HG02798 (cell line): ENCODE results near the gene QSOX1.
"Not testable (repeated sequence)": the region's sequence is repeated elsewhere in the genome, so short reads cannot be mapped to it uniquely, and the experiment has no call there.

Experiments used
- ATAC-seq: cut with Tn5 transposase; IDR thresholded peaks from one replicate; pipeline ENCODE4 v1.9.1; 2021; ENCODE audit warnings: mild to moderate bottlenecking; ENCODE audit not compliant: unreplicated experiment, poor library complexity

Gene QSOX1, protein sequence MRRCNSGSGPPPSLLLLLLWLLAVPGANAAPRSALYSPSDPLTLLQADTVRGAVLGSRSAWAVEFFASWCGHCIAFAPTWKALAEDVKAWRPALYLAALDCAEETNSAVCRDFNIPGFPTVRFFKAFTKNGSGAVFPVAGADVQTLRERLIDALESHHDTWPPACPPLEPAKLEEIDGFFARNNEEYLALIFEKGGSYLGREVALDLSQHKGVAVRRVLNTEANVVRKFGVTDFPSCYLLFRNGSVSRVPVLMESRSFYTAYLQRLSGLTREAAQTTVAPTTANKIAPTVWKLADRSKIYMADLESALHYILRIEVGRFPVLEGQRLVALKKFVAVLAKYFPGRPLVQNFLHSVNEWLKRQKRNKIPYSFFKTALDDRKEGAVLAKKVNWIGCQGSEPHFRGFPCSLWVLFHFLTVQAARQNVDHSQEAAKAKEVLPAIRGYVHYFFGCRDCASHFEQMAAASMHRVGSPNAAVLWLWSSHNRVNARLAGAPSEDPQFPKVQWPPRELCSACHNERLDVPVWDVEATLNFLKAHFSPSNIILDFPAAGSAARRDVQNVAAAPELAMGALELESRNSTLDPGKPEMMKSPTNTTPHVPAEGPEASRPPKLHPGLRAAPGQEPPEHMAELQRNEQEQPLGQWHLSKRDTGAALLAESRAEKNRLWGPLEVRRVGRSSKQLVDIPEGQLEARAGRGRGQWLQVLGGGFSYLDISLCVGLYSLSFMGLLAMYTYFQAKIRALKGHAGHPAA

DNA sequence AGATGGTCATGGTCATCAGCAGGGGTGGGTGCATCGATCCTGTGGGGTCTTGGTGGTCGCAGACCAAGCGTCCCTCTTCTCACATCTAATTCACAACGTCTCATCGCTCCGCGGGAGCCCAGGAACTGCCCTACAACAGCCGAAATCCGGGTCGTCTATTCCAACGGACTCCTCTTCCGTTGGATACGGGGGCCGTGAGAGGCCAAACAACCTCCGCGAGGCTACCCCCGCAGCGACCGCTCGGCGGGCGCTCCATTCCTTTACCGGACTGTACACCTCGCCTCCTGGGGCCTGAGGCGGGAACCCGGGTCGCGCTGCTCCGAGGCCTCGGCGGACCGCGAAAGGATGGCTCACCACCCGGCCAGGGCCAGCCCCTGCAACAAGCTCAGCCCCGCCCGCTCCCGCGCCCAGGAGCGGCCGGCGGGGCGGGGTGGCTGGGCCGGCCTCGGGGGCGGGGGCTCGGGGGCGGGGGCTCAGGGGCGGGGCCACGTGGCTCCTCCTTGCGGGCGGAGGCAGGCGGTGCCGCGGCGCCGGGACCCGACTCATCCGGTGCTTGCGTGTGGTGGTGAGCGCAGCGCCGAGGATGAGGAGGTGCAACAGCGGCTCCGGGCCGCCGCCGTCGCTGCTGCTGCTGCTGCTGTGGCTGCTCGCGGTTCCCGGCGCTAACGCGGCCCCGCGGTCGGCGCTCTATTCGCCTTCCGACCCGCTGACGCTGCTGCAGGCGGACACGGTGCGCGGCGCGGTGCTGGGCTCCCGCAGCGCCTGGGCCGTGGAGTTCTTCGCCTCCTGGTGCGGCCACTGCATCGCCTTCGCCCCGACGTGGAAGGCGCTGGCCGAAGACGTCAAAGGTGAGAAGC lies at the start of gene QSOX1:
QSOX1 (plus strand) TSS at position 545 of the 857 bp plus-strand sequence; CDS start at position 584, 39 bp downstream.
- ATAC-seq = peak; percentile 94

DNA sequence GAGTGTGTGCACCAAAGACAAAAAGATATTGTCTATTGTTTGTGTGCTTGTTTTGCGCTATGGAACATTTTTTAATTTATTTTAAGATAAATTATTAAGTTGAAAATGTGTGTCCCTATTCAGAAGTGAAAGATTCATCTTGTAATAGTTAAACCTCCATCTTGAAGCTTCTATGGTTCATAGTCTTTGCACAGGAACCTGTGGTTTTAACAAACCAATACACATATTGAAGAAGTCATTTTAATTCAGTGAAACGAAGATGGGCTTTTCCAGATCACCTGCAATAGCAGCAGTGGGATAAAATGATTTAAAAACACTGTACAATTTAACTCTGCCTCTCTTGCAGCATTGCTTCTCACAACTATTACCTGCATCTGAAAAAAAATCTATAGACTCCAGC lies 42.6 kb upstream of the QSOX1 start:
- no peak for ATAC-seq

DNA sequence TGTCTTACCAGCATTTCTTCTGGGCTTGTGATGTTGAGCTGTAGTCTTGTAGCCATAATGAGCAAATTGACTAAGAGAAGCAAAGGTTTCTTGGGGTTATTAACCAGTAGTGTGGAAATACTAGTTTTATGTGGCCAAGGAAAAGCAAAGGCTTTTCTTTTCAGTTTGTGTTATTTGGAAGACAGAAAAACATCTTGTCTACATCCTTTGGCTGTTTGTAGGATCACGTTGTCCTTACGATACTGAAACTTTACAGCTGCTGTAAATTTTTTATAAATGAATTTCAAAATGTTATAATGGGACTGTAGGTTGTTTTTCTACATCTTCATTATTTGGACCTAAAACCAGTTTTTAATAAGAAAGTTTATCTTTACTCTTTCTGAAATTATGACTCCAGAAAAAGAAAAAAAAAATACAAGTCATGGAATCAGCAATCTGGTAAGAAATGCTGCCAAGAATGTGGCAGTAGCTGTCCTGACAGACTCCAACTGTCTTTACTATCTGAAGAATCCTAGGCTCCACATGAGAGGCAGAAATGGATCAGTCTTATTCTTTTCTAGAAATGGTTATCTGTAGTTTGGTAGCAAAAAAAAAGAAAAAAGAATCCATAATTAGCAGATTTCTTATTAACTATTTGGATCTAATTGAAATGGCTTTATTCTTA lies 41.6 kb upstream of the QSOX1 start:
- no peak for ATAC-seq

DNA sequence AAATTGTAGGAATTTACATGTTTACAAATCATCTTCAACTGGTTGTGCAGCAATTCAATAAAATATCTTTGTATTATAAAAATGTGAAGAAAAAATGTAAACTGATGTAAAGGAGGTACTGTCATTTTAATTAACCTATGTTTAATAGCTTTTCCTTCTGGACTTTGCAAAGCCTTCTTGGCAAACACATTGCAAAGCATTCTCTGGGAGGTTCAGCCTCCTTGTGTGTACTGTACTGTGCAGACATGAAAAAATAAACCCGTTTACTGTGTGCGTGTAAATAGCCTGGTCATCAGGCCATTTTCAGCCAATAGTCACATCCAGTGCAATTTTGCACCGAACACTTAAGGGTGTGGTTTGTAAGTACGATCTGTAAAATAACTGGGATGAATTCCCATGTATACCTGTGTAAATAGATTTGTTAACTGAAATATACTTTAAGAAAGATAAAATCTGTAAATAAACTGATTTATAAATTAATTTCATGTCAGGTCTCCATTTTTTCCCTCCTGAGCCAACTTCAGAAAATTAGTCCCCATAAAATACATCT lies 40.2 kb upstream of the QSOX1 start:
- ATAC-seq = no peak

DNA sequence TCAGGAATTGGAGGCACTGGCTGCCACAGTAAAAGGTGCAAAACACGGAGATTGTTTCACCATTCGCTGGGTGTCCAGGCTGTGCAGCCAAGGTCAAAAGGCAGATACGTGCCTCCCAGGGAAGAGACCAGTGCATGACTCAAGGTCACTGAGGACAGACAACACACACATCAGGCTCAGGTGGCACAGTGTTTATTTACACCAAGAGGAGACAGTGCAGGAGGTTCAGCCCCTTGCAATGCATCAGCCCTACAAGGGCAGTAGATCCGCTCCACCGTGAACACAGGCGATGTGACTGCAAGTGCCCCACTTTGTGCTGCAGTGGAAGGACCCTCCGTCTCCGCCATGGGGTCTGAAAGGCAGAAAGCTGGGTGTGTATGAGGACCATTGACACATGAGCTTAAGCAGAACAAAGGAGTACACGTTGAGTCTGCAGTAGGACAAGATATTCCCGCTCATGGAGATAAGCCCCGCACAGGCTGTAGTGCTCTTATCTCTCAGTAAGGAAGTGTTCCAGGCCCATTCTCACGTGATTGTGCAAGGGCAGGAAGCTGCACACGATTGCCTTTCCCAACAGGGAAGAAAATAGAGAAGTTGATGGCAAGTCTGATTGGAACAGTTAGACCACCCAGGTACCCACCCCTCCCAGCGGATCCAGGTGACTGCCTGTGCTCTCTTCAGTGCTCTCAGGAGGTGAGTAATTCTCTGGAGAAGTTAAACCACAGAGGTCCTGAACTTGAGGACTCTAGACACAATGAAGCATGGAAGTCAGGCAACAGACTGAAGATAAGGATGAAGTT lies 37.5 kb upstream of the QSOX1 start:
- no peak for ATAC-seq

DNA sequence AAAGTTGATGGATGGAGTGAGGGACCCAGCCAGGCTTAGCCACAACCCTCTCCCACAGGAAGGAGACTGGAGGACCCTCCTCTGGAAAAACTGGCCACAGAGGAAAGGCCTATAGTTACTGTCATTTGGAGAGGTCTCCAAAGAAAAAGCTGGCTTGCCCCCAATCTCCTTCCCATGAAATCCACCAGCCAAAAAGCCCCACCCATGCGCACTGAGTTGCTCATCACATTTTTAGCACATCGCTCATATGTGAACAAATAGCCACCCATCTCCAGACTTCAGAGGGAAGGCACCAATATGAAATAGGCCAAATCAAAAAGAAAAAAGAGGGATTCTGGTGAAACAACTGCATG lies 36.9 kb upstream of the QSOX1 start:
- no peak for ATAC-seq

DNA sequence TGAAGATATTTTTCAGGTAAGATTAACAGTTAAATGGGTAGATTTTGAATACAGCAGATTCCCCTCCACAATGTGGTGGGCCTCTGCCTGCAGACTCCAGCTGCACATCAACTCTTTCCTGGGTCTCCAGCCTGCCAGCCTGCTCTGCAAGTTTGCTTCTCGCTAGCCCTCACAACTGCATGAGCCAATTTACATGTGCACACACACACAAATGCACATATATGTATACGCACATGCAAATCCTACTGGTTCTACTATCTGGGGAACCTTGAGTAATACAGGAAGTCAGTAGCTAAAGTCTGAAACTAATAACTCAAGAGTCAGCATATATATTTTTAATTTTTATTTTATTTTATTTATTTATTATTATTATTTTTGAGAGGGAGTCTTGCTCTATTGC lies 34.8 kb upstream of the QSOX1 start:
- no peak for ATAC-seq

DNA sequence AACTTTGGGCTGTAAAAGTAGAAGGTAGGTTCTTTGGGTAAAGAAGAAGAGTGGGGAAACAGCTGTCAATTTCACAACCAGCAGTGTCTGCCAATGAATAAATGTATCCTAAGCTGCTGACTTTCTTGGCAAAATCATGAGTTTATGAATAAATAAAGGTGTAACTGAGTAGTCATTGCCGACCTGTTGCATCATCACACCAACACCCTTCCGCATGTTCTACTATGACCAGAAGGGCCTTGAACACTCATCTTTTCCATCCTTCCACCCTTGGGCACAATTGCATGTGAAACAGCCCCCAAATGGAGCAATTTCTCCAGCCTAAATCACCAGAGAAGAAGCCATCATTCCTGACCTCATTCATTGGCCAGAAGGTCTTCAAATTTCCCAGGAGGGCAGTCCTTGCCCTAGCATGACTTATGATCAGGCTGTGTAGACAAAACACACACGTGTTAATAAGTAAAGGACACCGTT lies 31.2 kb upstream of the QSOX1 start:
- no peak for ATAC-seq

DNA sequence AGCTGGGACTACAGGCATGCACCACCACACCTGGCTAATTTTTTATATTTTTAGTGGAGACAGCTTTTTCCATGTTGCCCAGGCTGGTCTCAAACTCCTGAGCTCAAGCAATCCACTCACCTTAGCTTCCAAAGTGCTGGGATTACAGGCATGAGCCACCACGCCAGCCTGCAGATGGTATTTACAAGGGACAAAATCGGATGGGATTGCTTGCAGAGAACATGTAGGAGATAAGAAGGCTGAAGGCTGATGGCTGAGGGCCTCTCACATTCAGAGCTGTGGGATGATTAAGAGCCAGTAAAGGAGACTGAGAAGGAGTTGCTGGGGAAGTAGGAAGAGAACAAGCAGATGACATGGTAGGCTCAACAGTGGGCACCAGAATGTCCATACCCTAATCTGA lies 24.0 kb upstream of the QSOX1 start:
- no peak for ATAC-seq

DNA sequence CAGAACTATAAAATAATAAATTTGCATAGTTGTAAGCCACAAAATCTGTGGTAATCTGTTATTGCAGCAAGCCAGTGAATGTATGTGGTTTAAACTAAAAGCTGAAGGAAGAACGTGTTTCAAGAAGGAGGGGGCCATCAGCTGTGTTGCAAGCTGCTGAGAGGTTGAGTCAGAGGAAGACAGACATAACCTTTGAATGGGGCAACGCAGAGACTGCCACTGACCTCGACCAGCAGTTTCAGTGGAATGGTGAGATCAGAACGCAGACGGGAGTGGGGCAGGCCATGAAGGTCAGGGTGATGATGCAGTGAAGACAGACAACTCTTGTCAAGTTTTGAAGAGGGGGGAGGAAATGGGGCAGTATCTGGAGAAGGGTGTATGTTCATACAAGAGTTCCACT lies 23.2 kb upstream of the QSOX1 start:
- no peak for ATAC-seq

DNA sequence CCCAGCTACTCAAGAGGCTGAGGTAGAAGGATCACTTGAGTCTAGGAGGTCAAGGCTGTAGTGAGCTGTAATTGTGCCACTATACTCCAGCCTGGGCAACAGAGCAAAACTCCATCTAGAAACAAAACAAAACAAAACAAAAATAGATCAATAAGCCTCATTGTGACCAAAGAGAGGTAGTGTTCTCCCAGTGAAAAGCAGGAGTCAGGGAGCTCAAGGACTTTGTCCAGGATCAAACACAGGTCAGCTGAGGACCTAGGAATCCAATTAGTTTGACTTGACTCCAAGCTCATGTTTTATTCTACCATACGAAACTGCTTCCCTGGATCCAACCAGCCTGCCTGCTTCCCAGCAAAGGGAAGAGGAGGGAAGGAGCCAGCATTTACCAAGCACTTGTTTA lies 21.5 kb upstream of the QSOX1 start:
- no peak for ATAC-seq

DNA sequence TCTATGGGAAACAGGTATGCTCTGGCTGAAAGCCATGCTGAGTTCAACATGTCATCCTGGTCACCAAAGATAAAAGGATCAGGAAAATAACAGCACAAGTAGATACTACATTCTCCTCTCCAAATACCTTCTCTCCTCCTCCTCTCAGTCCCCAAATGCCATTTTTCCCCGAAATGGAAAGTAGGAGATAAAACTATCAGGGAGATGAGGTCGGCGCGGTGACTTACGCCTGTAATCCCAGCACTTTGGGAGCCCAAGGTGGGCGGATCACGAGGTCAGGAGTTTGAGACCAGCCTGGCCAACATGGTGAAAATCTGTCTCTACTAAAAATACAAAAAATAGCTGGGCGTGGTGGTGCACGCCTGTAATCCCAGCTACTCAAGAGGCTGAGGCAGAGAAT lies 21.0 kb upstream of the QSOX1 start:
- not testable (repeated sequence) for ATAC-seq

DNA sequence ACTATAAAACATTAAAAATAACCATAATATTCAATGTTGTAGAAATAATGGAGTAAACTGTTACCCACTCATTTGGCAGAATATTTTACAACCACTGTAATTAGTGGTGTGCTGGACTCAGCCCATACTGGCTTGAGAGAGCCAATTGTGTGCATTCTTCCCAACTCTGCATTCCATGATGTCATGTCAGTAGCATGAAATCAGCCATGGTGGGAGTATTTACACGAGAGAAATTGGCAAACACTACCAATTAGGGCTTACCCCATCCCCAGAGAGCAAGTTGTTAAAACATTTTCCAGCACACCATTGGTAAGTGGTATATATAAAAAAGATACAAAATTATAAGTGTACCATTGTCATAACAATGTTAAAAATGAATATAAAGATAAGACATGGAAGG lies 19.1 kb upstream of the QSOX1 start:
- ATAC-seq = no peak

DNA sequence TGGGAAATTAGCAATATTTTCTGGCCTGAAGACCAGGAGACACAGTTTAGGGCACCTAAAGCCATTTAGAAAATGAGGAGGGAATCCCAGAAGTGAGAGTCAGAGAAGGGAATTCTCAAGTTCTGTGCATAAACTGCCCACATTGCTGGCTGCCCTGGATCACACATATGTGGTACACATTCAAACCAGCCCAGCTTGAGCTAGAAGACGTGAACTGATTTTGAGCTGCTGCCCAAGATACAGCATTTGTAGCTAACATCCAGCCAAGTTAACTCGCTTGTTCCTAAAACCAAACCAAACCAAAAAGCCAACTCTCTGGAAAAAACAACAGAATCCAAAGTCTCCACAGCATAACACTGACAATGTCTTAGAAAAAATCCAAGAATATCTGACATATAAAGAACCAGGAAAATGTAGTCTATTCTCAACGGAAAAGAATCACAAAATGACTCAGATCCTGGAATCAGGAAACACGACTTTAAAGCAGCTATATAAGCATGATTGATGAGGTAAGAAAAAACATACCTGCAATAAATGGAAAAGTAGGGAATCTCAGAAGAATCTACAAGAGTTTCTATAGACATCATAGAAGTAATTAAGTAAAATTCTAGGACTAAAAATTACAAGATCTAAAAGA lies 18.2 kb upstream of the QSOX1 start:
- ATAC-seq = no peak

DNA sequence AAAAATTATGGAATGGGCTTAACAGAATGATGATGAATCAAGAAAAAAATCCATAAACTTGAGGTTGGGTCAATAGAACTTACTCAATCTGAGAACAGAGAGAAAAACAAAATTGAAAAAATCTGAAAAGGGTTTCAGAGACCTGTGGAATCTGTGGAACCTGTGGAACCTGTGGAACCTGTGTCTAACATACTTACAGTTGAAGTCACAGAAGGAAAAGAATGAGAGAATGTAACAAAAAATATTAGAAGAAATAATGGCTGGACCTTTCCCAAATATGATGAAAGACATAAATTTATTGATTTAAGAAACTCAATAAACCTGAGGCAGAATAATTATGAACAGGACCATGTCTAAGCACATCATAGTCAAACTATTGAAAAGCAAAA lies 17.7 kb upstream of the QSOX1 start:
- ATAC-seq = no peak

DNA sequence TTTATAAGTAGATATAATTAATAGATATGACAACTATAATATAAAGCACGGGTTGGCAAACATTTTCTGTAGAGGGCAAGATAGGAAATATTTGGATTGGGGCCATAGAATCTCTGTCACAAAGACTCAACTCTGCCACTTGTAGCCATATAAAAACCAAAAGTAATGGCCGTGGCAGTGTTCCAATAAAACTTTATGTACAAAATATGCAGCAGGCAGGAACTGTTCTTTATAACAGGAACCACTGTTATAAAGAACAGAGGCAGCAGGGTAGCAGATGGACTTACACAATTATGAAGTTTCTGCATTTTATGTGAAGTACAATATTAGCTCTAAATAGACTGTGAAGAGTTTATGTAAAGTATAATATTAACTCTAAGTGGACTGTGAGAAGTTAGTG lies 16.9 kb upstream of the QSOX1 start:
- no peak for ATAC-seq

DNA sequence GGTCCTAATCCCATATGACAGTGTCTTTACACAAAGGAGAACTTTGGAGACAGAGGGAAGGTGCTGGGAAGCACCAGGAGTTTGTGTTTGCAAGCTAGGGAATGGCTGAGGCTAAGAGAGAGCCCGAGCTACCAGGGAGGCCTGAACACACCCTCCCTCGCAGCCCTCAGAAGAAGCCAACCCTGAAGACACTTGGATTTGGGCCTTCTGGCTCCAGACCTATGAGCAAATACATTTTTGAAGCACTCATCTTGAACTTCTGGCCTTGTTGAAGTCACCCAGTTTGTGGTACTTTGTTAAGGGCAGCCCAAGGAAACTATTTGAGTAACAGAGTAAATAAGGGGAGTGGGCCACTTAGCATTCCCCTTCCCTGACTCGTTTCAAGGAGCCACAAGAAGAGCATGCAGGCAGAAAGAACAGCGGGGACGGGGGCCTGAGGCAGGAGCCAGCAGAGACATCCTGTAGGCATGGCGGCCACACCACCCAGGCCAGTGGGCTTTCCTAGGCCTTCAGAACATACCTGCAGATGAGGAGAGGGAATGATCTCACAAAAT lies 13.2 kb upstream of the QSOX1 start:
- no peak for ATAC-seq

DNA sequence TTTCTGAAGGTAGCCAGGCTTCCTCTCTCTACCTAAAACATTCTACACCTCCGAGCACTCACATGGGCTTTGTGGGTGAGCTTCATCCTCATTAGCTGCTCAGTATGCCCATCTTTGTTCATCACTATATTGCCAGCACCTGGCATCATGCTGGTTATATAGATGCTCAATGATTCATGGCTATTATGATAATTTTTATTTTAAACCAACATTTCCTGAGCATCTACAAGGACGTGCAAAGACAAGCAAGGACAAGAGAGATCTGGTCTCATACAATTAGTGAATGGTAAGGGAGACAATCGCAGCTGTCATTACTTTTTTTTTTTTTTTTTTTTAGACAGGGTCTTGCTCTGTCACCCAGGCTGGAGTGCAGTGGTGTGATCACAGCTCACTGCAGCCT lies 11.3 kb upstream of the QSOX1 start:
- ATAC-seq = no peak
